GM12801 (cell line): ENCODE measurements around the gene CDT1.

Experiments used
- CTCF ChIP-seq: IDR thresholded peaks from one replicate; pipeline ENCODE4 v1.5.1; 2011; ENCODE audit warnings: control low read depth; ENCODE audit not compliant: insufficient read length; ENCODE audit errors: extremely low read depth

CDT1 gene

GRCh38 chr16:88770461-88771293, 32.9 kb upstream of the CDT1 start:
- TF ChIP-seq CTCF, result no peak

- TF ChIP-seq CTCF, result no peak
Observed at GRCh38 chr16:88771294-88771772, 32.3 kb upstream of the CDT1 start.

GRCh38 chr16:88772871-88773811, 30.4 kb upstream of the CDT1 start:
- TF ChIP-seq CTCF, result no peak

GRCh38 chr16:88773812-88774291, 29.7 kb upstream of the CDT1 start:
- TF ChIP-seq CTCF, result no peak

GRCh38 chr16:88774544-88775393, 28.8 kb upstream of the CDT1 start:
- TF ChIP-seq CTCF, result no peak

- TF ChIP-seq CTCF, result no peak
Observed at GRCh38 chr16:88775825-88776224, 27.8 kb upstream of the CDT1 start.
